BLaER1 treated with 17β-estradiol and CSF1 and Interleukin-3, amounts not matched to agents 10 nM and 100 nM (cell line): Measurements from ENCODE around the gene TMEM219.

Source experiments
- H3K27ac ChIP-seq, 11 experiments: shearing (Covaris generic); formaldehyde crosslinking; 2 replicates each; pipeline ENCODE4 v1.8.1; 2022
- H3K27me3 ChIP-seq, 11 experiments: shearing (Covaris generic); formaldehyde crosslinking; 2 replicates each; pipeline ENCODE4 v1.8.1; 2022
- H3K36me3 ChIP-seq, 11 experiments: shearing (Covaris generic); formaldehyde crosslinking; 2 replicates each; pipeline ENCODE4 v1.8.1; 2022
- H3K4me1 ChIP-seq, 10 experiments: shearing (Covaris generic); formaldehyde crosslinking; 2 replicates each; pipeline ENCODE4 v1.8.1; 2022
- H3K4me2 ChIP-seq, 11 experiments: shearing (Covaris generic); formaldehyde crosslinking; 2 replicates each; pipeline ENCODE4 v1.8.1; 2022
- H3K4me3 ChIP-seq, 10 experiments: shearing (Covaris generic); formaldehyde crosslinking; 2 replicates each; pipeline ENCODE4 v1.8.1; 2022
- H3K9ac ChIP-seq, 11 experiments: shearing (Covaris generic); formaldehyde crosslinking; 2 replicates each; pipeline ENCODE4 v1.8.1; 2022
- H3K9me3 ChIP-seq, 11 experiments: shearing (Covaris generic); formaldehyde crosslinking; replicated peaks in 1 of 11; 2 replicates each; pipeline ENCODE4 v1.8.1; 2022
- H4K20me1 ChIP-seq, 11 experiments: shearing (Covaris generic); formaldehyde crosslinking; 2 replicates each; pipeline ENCODE4 v1.8.1; 2022
- Cebpa-rat ChIP-seq, 11 experiments: shearing (Covaris generic); IDR thresholded peaks; 2 replicates each; pipeline ENCODE4 v1.8.1; 2022

Gene TMEM219

DNA sequence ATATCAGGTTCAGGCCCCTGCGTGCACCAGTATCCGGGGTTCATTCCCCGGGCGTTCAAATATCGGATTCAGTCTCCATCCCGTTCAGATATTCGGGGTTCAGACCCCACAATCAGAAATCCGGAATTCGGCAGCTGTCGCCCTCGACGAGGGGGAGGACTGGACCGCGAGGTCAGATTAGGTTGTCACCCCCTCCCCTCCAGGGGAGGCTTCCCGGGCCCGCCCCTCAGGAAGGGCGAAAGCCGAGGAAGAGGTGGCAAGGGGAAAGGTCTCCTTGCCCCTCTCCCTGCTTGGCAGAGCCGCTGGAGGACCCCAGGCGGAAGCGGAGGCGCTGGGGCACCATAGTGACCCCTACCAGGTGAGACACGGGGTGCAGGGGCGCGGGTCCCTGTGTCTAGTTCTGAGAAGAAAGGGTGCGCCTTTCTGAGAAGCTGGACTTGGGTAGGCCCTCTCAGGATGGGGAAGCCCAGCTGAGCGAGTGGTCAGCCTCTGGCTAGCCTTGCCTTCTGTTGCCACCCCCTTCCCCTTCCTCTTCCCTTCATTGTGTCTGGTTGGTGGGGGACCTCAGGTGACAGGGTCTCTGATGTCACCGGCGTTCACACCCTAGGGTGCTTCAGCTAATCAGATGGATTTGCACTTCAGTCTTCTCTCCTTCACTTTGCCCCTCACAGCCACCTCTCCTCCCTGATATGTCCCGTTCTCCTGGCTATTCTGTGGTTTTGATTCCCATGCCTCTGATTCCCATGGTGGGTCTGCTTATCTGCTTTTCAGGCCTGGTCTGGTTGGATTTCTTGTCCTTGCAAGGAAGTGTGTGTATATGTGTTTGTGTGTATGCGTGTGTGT lies 12.6 kb downstream of the TMEM219 start:
- peaks cover 36 to 59% (median 48%) of the 10 kb centered on the region in 10 experiments for H3K4me1 ChIP-seq
- H4K20me1 ChIP-seq = peaks cover 32 to 53% (median 48%) of the 10 kb centered on the region in 11 experiments

DNA sequence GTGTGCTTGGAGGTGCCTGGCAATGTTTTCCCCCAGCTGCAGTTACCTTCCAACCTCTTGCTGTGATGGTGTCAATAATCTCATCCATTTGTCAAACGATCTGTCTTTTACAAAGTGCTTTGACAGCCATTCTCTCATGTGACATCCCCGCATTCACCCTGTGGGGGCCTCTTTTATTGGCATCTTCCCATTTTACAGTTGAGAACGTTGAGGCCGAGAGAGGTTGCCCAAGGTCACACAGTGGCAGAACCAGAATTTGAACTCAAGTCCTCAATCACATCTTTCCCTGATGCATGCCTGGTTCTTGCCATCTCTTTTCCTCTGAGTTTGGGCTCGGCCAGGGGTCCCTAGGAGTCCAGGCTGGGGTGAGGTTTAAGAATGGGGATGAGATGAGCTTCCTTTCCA lies 13.3 kb downstream of the TMEM219 start:
- Histone ChIP-seq H4K20me1 (peaks cover 32 to 59% (median 50%) of the 10 kb centered on the region in 11 experiments), H3K27ac (peak overlapping the region in 9 of 11 experiments; percentile 79 to 89 (median 84); a peak in 12 of 22 replicates)

More for the DNA sequence above, 12.6 kb downstream of the TMEM219 start:
- H3K27ac ChIP-seq = peak overlapping the region; percentile 65 to 89 (median 84)
- H3K4me2 ChIP-seq = peak overlapping the region; percentile 96 to 100 (median 99)
- peak overlapping the region; percentile 83 to 95 (median 93) for H3K9ac ChIP-seq
- H3K36me3 ChIP-seq = peaks cover 37 to 60% (median 51%) of the 10 kb centered on the region in 11 experiments
- peaks cover 0 to 9% (median 5%) of the 10 kb centered on the region in 11 experiments; a peak in 10 of 22 replicates for H3K9me3 ChIP-seq
- no peak for TF ChIP-seq Cebpa-rat (IDR thresholded peaks at IDR 0.05)
- H3K27me3 ChIP-seq = no peaks in the 10 kb centered on the region
- H3K4me3 ChIP-seq = peak overlapping the region; percentile 75 to 99 (median 96)

GRCh38 chr16:29975811-29976511 lies 14.1 kb downstream of the TMEM219 start:
- peak overlapping the region; percentile 75 to 99 (median 96) for H3K4me3 ChIP-seq
- H3K9ac ChIP-seq = peak overlapping the region; percentile 83 to 95 (median 93)
- H3K4me2 ChIP-seq = peak overlapping the region; percentile 96 to 100 (median 99)
- TF ChIP-seq Cebpa-rat (IDR thresholded peaks at IDR 0.05) = no peak
- peaks cover 0 to 9% (median 5%) of the 10 kb centered on the region in 11 experiments; a peak in 10 of 22 replicates for H3K9me3 ChIP-seq
- H3K4me1 ChIP-seq = peaks cover 36 to 59% (median 48%) of the 10 kb centered on the region in 10 experiments
- H3K27ac ChIP-seq = peak overlapping the region in 4 of 11 experiments; percentile 1 to 89 (median 66); a peak in 4 of 22 replicates
- no peaks in the 10 kb centered on the region for H3K27me3 ChIP-seq
- peaks cover 44 to 62% (median 53%) of the 10 kb centered on the region in 11 experiments for H3K36me3 ChIP-seq
- peaks cover 32 to 63% (median 50%) of the 10 kb centered on the region in 11 experiments for H4K20me1 ChIP-seq

More for the DNA sequence above, 13.3 kb downstream of the TMEM219 start:
- Histone ChIP-seq H3K36me3 (peaks cover 37 to 60% (median 51%) of the 10 kb centered on the region in 11 experiments), H3K9me3 (peaks cover 0 to 9% (median 5%) of the 10 kb centered on the region in 11 experiments; a peak in 10 of 22 replicates), H3K4me3 (peak overlapping the region; percentile 75 to 99 (median 96)), H3K9ac (peak overlapping the region; percentile 83 to 95 (median 93)), H3K4me1 (peaks cover 36 to 59% (median 48%) of the 10 kb centered on the region in 10 experiments), H3K27me3 (no peaks in the 10 kb centered on the region), H3K4me2 (peak overlapping the region; percentile 96 to 100 (median 99))
- no peak for TF ChIP-seq Cebpa-rat (IDR thresholded peaks at IDR 0.05)

DNA sequence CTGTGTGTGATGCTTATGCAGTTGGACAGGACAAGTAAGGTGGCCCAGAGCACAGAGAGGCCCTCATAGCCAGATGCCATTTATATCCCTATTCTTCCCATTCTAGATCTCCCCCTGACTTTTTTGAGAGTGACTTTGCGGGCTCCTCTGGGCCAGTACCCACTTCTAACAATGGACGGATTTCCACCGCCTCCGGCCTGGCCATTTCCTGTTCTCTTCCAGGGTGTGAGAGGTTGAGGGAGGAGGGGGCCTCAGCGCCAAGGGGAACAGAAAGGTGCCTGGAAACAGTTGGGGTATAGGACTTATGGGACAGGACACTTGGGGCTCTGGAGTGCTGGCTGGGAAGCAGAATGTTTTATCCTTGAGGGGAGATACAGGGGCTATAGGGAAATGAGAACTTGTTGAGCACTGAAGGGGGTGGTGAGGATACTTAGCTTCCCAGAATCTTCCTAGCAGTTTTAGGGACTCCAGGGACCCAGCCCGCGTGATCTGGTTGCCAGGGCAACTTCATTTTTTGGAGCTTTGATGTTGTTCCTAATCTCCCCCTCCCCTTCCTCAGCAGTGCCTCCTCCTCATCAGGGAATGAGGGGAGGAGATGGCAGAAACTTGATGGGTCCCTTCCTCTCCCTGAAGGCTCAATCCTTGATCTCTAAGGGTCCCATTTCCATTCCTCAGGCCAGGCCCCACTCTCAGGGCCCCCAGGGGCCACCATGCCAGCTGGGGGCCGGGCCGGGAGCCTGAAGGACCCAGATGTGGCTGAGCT lies 15.4 kb downstream of the TMEM219 start:
- Histone ChIP-seq H3K36me3 (peaks cover 53 to 65% (median 60%) of the 10 kb centered on the region in 11 experiments), H3K27me3 (no peaks in the 10 kb centered on the region), H4K20me1 (peaks cover 32 to 69% (median 50%) of the 10 kb centered on the region in 11 experiments), H3K9ac (peak overlapping the region in 8 of 11 experiments; percentile 7 to 95 (median 94); a peak in 9 of 22 replicates), H3K9me3 (peaks cover 0 to 9% (median 5%) of the 10 kb centered on the region in 11 experiments; a peak in 10 of 22 replicates), H3K4me1 (peaks cover 36 to 53% (median 48%) of the 10 kb centered on the region in 10 experiments), H3K4me2 (peak overlapping the region; percentile 96 to 100 (median 99)), H3K27ac (0 out of 22 replicates have a peak overlapping the region, but pooled peaks of 1 of the 11 experiments have one; percentile 19), H3K4me3 (peak overlapping the region in 3 of 10 experiments; percentile 92 to 99 (median 99); a peak in 2 of 20 replicates)
- TF ChIP-seq Cebpa-rat (IDR thresholded peaks at IDR 0.05) = no peak

DNA sequence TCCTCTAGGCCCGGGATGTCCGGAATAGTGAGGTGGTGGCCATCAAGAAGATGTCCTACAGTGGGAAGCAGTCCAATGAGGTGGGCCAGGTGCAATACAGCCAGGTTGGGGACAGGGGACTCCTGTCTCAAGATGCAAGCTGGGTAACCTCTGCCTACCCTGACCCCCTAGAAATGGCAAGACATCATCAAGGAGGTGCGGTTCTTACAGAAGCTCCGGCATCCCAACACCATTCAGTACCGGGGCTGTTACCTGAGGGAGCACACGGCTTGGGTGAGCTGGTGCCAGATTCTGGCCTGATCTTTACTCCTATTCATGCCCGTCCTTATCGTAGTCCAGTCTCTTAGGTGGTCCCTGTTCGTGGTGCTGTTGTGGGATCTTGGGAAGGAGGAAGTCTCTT lies 16.2 kb downstream of the TMEM219 start:
- TF ChIP-seq Cebpa-rat (IDR thresholded peaks at IDR 0.05) = no peak
- Histone ChIP-seq H3K9me3 (peaks cover 0 to 2% (median 1%) of the 10 kb centered on the region in 11 experiments; a peak in 10 of 22 replicates), H3K36me3 (peaks cover 58 to 65% (median 61%) of the 10 kb centered on the region in 11 experiments), H3K27ac (no peak overlapping the region), H3K4me3 (no peak overlapping the region), H3K27me3 (no peaks in the 10 kb centered on the region), H4K20me1 (peaks cover 32 to 78% (median 52%) of the 10 kb centered on the region in 11 experiments), H3K4me1 (peaks cover 36 to 45% (median 42%) of the 10 kb centered on the region in 10 experiments), H3K9ac (no peak overlapping the region; a peak in 1 of 22 replicates), H3K4me2 (peak overlapping the region in 8 of 11 experiments; percentile 11 to 99 (median 99); a peak in 7 of 22 replicates)

- Histone ChIP-seq H4K20me1 (peaks cover 32 to 84% (median 52%) of the 10 kb centered on the region in 11 experiments), H3K4me1 (peaks cover 36 to 45% (median 41%) of the 10 kb centered on the region in 10 experiments), H3K27me3 (no peaks in the 10 kb centered on the region), H3K9me3 (no peaks in the 10 kb centered on the region), H3K4me3 (no peak overlapping the region), H3K4me2 (peak overlapping the region in 2 of 11 experiments; percentile 11 to 99; a peak in 3 of 22 replicates), H3K9ac (peak overlapping the region in 1 of 11 experiments; percentile 4; a peak in 1 of 22 replicates), H3K36me3 (peaks cover 64 to 71% (median 67%) of the 10 kb centered on the region in 11 experiments), H3K27ac (no peak overlapping the region)
- no peak for TF ChIP-seq Cebpa-rat (IDR thresholded peaks at IDR 0.05)
Measured at GRCh38 chr16:29978564-29979270, 16.8 kb downstream of the TMEM219 start.

- Histone ChIP-seq H3K4me1 (peaks cover 0 to 11% (median 8%) of the 10 kb centered on the region in 10 experiments; a peak in 15 of 20 replicates), H3K36me3 (peaks cover 100% of the 10 kb centered on the region in 11 experiments), H3K27ac (no peak overlapping the region), H3K27me3 (no peaks in the 10 kb centered on the region), H4K20me1 (peaks cover 0 to 91% (median 23%) of the 10 kb centered on the region in 11 experiments; a peak in 18 of 22 replicates), H3K4me3 (no peak overlapping the region), H3K9me3 (no peaks in the 10 kb centered on the region), H3K9ac (peak overlapping the region in 1 of 11 experiments; percentile 19; a peak in 1 of 22 replicates), H3K4me2 (no peak overlapping the region)
- no peak for TF ChIP-seq Cebpa-rat (IDR thresholded peaks at IDR 0.05)
Measured at GRCh38 chr16:29982560-29983419, 20.9 kb downstream of the TMEM219 start.
